ENCODE data around the gene SLFN14.

SLFN14 gene

GRCh38 chr17:35539659-35540026 is 21.0 kb downstream of the SLFN14 start (continued):
- TF ChIP-seq ZNF549 (tag by site-specific recombination; IDR thresholded peaks at IDR 0.05): no peak
- no peak for TF ChIP-seq ZNF155 (tag by site-specific recombination; IDR thresholded peaks at IDR 0.05)
- no peak for TF ChIP-seq ZFP3 (tag by site-specific recombination; IDR thresholded peaks at IDR 0.05; ENCODE audit: low read depth)
- TF ChIP-seq ZNF747 (tag by site-specific recombination; IDR thresholded peaks at IDR 0.05): no peak

GRCh38 chr17:35537601-35538141 is 22.9 kb downstream of the SLFN14 start, which contains the start of gene SLFN12L:
SLFN12L (minus strand) TSS chr17:35537678; CDS start chr17:35522364, 15,314 bp downstream.
- Histone ChIP-seq H3K27ac (ENCODE audit: extremely low read depth, low read depth, low read length) (no peak within 1 kb of the TSS), H3K9me3 (ENCODE audit: control insufficient read depth, insufficient read depth, low read depth, low read length) (no peaks in the 10 kb centered on the region), H3K4me1 (ENCODE audit: control insufficient read depth, insufficient read depth, low read length) (peaks cover 3% of the 10 kb centered on the region; the same call in 1 of the 2 replicates), H3K4me3 (ENCODE audit: low read depth, low read length) (no peak within 1 kb of the TSS), H3K36me3 (ENCODE audit: control insufficient read depth in 2 of 2, insufficient read depth in 1 of 2, low read length in 2 of 2) (no peaks in the 10 kb centered on the region)
- ChIA-PET POLR2A (no interaction called here), CTCF (interaction anchor here (0.6 to 9.4 kb wide), 24 partner anchors 8 to 417 kb away, joined by 3 to 236 read pairs (median 4); partner anchors contain the start of gene C17orf50)
- no peak for TF ChIP-seq ZNF37A (tag by site-specific recombination; IDR thresholded peaks at IDR 0.05)
- TF ChIP-seq ZNF211 (tag by site-specific recombination; IDR thresholded peaks at IDR 0.05; ENCODE audit: low read depth): no peak
- no peak for TF ChIP-seq ZBTB21 (tag by site-specific recombination; IDR thresholded peaks at IDR 0.05)
- no peak for TF ChIP-seq ZNF16 (tag by site-specific recombination; IDR thresholded peaks at IDR 0.05; ENCODE audit: low read depth)
- no peak for TF ChIP-seq ZNF830 (tag by site-specific recombination; IDR thresholded peaks at IDR 0.05; ENCODE audit: low read depth)
- no peak for TF ChIP-seq ELK4 (IDR thresholded peaks at IDR 0.05; ENCODE audit: borderline replicate concordance, low read depth, low read length)
- no peak for TF ChIP-seq FEZF1 (tag by site-specific recombination; IDR thresholded peaks at IDR 0.05)
- TF ChIP-seq ZNF132 (tag by site-specific recombination; IDR thresholded peaks at IDR 0.05; ENCODE audit: borderline replicate concordance): no peak
- no peak for TF ChIP-seq PATZ1 (tag by site-specific recombination; IDR thresholded peaks at IDR 0.05)
- no peak for TF ChIP-seq ZIC2 (tag by site-specific recombination; IDR thresholded peaks at IDR 0.05)
- no peak for TF ChIP-seq ZNF274 (IDR thresholded peaks at IDR 0.05; ENCODE audit: low read length)
- no peak for TF ChIP-seq ZNF274 (tag by site-specific recombination; IDR thresholded peaks at IDR 0.05; ENCODE audit: borderline replicate concordance)
- no peak for TF ChIP-seq ZNF121 (tag by site-specific recombination; IDR thresholded peaks at IDR 0.05)
- TF ChIP-seq KLF8 (tag by site-specific recombination; IDR thresholded peaks at IDR 0.05): no peak
- no peak for TF ChIP-seq ZNF280C (tag by site-specific recombination; IDR thresholded peaks at IDR 0.05)
- no peak for TF ChIP-seq ZNF560 (tag by site-specific recombination; IDR thresholded peaks at IDR 0.05; ENCODE audit: borderline replicate concordance)
